Loucy (cell line): Measurements from ENCODE around the gene NEDD4L.

ENCODE experiments used
- H2AFZ ChIP-seq: fragments of 200-600 bp; sonication (generic); 2 replicates; pipeline ENCODE4 v1.6.0; 2016; ENCODE audit warnings: antibody characterized with exemption, mild to moderate bottlenecking, low read length, moderate library complexity
- H3F3A ChIP-seq: fragments of 200-600 bp; 2 replicates; pipeline ENCODE4 v1.6.0; 2016; ENCODE audit warnings: antibody characterized with exemption, low read depth, mild to moderate bottlenecking
- H3K27me3 ChIP-seq: fragments of 200-600 bp; sonication (generic); 2 replicates; pipeline ENCODE4 v1.6.1; 2014; ENCODE audit warnings: low read length, mild to moderate bottlenecking; ENCODE audit not compliant: insufficient read depth, poor library complexity, severe bottlenecking
- H3K36me3 ChIP-seq: fragments of 200-600 bp; sonication (generic); 2 replicates; pipeline ENCODE4 v1.6.1; 2016; ENCODE audit warnings: low read length; ENCODE audit not compliant: insufficient read depth
- H3K4me1 ChIP-seq: fragments of 200-600 bp; sonication (generic); 2 replicates; pipeline ENCODE4 v1.5.1; 2014; ENCODE audit warnings: low read length, mild to moderate bottlenecking; ENCODE audit not compliant: insufficient read depth, poor library complexity, severe bottlenecking
- H3K4me2 ChIP-seq: fragments of 200-600 bp; sonication (generic); 2 replicates; pipeline ENCODE4 v1.6.0; 2014; ENCODE audit warnings: antibody characterized with exemption, low read length, low read depth, mild to moderate bottlenecking; ENCODE audit not compliant: poor library complexity, severe bottlenecking
- H3K4me3 ChIP-seq: fragments of 200-600 bp; sonication (generic); 2 replicates; pipeline ENCODE4 v1.5.1; 2014; ENCODE audit warnings: low read length, mild to moderate bottlenecking, mixed read lengths; ENCODE audit not compliant: poor library complexity, severe bottlenecking
- H3K79me2 ChIP-seq: fragments of 200-600 bp; sonication (generic); 2 replicates; pipeline ENCODE4 v1.6.1; 2014; ENCODE audit warnings: low read length; ENCODE audit not compliant: insufficient read depth
- H3K9ac ChIP-seq: fragments of 200-600 bp; sonication (generic); 2 replicates; pipeline ENCODE4 v1.6.0; 2014; ENCODE audit warnings: mild to moderate bottlenecking, low read depth, low read length, moderate library complexity; ENCODE audit not compliant: poor library complexity, severe bottlenecking
- H3K9me2 ChIP-seq: fragments of 200-600 bp; sonication (generic); replicated peaks from 2 replicates; pipeline ENCODE4 v1.6.1; 2016; ENCODE audit warnings: low read depth, low read length, mixed read lengths
- H3K9me3 ChIP-seq: fragments of 200-600 bp; sonication (generic); 2 replicates; pipeline ENCODE4 v1.6.1; 2014; ENCODE audit warnings: mild to moderate bottlenecking, antibody characterized with exemption, low read length, low read depth; ENCODE audit not compliant: insufficient read depth
- H4K20me1 ChIP-seq: fragments of 200-600 bp; sonication (generic); 2 replicates; pipeline ENCODE4 v1.6.0; 2014; ENCODE audit warnings: antibody characterized with exemption, low read length, mild to moderate bottlenecking; ENCODE audit not compliant: insufficient read depth, poor library complexity, severe bottlenecking
- CTCF ChIP-seq: fragments of 200-600 bp; sonication (generic); conservative IDR thresholded peaks from 2 replicates; pipeline ENCODE4 v1.5.1; 2014; ENCODE audit warnings: mild to moderate bottlenecking, antibody characterized with exemption, low read length
- EZH2phosphoT487 ChIP-seq: fragments of 200-600 bp; IDR thresholded peaks from 2 replicates; pipeline ENCODE4 v1.6.1; 2018; ENCODE audit warnings: antibody characterized with exemption, mild to moderate bottlenecking, moderate library complexity, borderline replicate concordance

The NEDD4L gene

GRCh38 chr18:58218117-58218516 lies 174.1 kb downstream of the NEDD4L start:
- peaks cover 30% of the 10 kb centered on the region for H3K4me1 ChIP-seq
- H2AFZ ChIP-seq, result no peak overlapping the region
- H3K4me2 ChIP-seq, result no peak overlapping the region
- H3K36me3 ChIP-seq, result no peaks in the 10 kb centered on the region
- no peaks in the 10 kb centered on the region for H3K9me3 ChIP-seq
- no peak overlapping the region for H3K4me3 ChIP-seq
- H3K79me2 ChIP-seq, result no peaks in the 10 kb centered on the region; the same call in 1 of the 2 replicates
- no peak for TF ChIP-seq EZH2phosphoT487
- TF ChIP-seq CTCF, result no peak
- no peaks in the 10 kb centered on the region for H4K20me1 ChIP-seq
- no peaks in the 10 kb centered on the region for H3K9me2 ChIP-seq
- H3F3A ChIP-seq, result no peaks in the 10 kb centered on the region; the same call in 1 of the 2 replicates
- H3K9ac ChIP-seq, result no peak overlapping the region
- no peaks in the 10 kb centered on the region for H3K27me3 ChIP-seq

GRCh38 chr18:58221060-58221725 lies 177.2 kb downstream of the NEDD4L start:
- Histone ChIP-seq H3K9me3 (no peaks in the 10 kb centered on the region), H4K20me1 (no peaks in the 10 kb centered on the region), H2AFZ (no peak overlapping the region), H3K4me1 (peaks cover 21% of the 10 kb centered on the region), H3K4me2 (no peak overlapping the region), H3K9ac (no peak overlapping the region), H3K9me2 (no peaks in the 10 kb centered on the region), H3K27me3 (no peaks in the 10 kb centered on the region), H3K36me3 (no peaks in the 10 kb centered on the region), H3K4me3 (no peak overlapping the region), H3K79me2 (no peaks in the 10 kb centered on the region; the same call in 1 of the 2 replicates), H3F3A (no peaks in the 10 kb centered on the region)
- TF ChIP-seq EZH2phosphoT487 (no peak), CTCF (no peak)

- Histone ChIP-seq H3K9ac (no peak overlapping the region), H3K4me2 (no peak overlapping the region)
- TF ChIP-seq CTCF, result no peak
- TF ChIP-seq EZH2phosphoT487, result no peak
Observed at GRCh38 chr18:58222432-58223125, 178.6 kb downstream of the NEDD4L start.

More at GRCh38 chr18:58222432-58223125, 178.6 kb downstream of the NEDD4L start:
- Histone ChIP-seq H3K79me2 (no peaks in the 10 kb centered on the region), H3K27me3 (no peaks in the 10 kb centered on the region), H3K4me1 (peaks cover 21% of the 10 kb centered on the region), H3K4me3 (no peak overlapping the region), H3K36me3 (no peaks in the 10 kb centered on the region), H3K9me2 (no peaks in the 10 kb centered on the region), H2AFZ (no peak overlapping the region), H4K20me1 (no peaks in the 10 kb centered on the region), H3K9me3 (no peaks in the 10 kb centered on the region), H3F3A (no peaks in the 10 kb centered on the region)
